GM03348 (cell line): ENCODE results near the gene ASB13.

Source experiments
- DNase-seq: peaks from one replicate; pipeline ENCODE4 v3.0.0; 2012; ENCODE audit warnings: low spot score

ASB13 gene

DNA sequence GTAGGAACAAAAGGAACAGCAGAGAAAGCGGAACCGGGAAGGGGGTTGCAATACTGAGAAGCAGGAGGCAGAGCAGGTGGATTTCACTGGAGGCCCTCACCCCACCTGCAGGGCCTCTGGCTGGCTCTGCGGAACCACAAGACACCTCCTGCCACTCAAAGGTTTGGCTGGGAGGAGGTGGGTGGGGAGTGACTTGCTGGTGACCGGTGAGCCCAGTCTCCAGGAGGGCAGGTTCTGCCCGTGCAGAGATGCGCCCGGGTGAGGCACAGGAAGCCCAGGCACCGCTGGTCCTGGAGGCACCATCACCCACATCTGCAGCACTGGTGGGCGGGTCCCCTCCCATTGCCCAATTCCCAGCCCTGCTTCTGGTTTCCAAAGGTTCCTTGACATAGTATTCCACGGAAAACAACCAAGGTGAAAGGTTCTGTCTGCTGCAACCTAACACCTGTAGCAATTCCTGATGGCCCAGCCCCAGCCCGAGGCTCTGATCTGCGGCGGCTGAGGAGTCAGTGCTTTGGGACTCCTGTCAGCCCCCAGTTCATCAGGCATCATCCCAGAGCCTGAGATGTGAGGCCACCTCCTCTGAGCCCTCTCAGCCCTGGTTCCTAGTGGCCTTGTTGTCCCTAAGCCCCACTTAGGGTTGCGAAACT lies 77.3 kb downstream of the ASB13 start:
- DNase-seq, result no peak
